ENCODE measurements around the gene ASXL3.

ASXL3 gene

DNA sequence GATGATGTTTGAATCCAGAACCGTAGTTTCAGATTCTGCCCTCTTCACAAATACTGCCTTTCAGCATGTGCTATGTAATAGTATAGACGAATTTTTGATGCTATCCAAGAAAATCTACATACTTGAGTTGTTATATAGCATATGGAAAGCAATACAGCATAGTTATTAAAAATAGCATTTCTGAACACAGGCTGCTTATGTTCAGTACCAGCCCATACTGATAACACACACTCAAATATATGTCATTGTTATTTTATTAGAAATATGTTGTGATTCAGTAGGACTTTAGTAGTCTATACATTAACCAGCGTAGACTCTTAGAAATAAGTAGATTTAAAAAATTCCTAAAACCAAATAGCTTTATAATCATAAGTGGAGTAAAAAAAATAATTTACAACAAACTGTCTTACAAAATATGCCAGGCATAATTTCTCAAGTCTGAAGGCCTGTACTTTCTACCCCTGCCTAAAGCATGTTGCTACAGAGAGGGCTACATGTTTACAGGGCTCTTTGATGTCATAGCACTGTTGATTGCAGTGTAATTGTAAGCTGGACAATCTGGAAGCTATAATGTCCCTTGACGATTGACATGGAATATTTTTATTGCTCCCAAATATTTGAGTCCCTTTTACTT, 86.3 kb downstream of the ASXL3 start:
- no peak for DNase-seq

DNA sequence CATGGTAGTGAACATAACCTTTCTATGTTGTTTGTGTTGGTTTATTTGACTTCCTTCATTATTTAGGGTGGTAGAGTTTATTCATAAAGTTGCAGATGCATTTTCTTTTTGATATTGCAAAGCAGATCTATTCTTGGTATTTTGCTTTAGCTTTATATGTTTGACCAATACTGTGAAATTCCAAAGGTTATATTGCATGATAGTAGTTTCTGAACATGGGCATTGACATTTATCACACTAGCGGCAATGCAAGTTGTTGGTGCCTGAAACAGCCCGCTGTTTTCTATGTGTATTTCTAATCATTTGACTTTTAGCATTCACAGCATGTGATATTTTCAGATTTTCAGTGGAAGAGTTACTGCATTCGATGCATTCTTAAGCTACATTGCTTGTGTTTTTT, 87.2 kb downstream of the ASXL3 start:
- no peak for DNase-seq

DNA sequence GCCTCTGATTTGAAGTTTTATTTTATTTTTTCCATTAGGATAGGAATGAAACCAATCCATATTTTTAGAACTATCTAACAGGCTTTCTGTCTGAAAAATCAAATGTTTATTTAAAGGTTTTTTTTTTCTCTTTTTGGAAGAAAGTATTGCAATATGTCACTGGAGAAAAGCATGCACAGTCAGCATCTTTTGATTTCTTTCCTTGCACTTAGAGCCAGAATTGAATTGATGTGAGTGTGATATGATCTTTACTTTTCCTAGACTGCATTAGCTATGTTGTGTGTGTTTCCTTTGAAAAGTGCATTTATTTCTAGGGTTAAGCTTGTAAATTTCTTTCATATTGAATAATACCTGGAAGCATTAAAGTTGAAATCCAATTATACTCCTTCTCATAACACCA, 87.6 kb downstream of the ASXL3 start:
- no peak for DNase-seq

DNA sequence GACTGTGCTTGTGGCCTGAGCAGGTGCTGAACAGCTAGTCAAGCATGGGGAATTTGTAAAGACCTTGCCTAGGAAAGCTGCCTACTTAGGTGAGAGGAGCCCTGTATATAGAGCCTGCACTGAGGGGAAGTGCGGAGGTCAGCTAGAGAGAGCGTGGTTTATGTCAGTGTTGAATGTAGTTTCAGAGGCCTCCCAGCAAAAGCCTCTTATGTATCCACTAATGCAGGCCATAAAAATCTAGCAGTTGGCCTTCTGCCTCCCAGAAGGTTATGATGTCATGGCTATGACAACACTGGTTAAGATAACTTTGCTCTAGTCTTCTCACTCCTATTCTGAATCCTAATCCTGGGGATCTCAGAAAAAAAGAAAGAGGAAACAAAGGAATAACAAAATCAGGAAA, 88.9 kb downstream of the ASXL3 start:
- DNase-seq, result no peak

DNA sequence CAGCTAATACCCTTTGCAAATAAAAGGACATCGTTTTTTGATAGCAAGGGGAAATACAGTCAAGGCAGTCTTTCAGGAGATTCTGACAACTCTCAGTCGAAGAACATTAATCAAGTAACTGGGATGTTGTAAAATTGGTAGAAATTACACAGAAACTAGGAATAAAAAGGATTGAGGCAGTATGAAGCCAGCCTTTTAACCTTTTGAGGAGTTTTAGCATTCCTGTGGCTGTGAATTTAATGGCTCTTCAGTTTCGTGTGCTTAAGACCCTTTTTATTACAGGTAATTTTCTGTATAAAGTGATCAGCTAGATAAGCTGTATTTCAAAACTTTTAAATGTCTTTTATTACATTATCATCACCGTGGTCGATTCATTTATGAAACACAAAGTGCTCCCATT, 91.6 kb downstream of the ASXL3 start:
- no peak for DNase-seq

DNA sequence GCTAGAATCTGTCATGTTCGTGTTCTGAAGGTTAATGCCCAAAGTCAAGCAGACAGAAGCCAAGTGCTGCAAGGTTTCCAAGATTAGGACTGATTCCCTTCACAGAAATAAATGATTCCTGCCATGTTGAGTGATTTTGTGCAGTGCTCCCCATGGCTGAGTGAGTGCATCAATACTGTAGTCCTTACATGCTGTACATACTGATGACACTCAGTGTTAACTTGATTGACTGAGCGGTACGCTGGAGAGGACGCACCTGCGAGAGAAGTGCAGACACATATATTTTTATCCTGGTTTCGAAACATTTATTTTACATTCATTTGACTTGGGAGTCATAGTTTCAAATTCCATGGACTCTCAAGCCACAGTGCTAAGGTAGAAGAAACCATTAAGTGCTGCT, 92.0 kb downstream of the ASXL3 start:
- no peak for DNase-seq

DNA sequence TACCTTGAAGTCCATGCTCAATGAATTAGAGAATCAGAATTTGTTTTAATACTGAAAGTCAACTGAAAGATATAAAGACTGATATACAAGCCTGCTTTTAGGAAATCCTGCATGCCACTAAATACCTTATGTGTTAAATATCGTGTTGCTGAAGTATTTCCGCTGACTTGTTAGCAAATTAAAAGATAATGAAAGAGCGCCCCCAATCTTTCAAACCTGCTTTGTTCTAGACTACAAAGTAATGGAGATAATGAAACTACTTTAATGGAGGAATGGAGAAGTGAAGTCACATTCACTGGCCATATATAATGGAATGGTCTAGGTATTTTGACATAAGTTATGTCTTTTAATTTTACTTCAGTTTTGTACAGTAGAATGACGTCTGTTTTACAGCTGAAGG, 95.7 kb downstream of the ASXL3 start:
- DNase-seq, result no peak

DNA sequence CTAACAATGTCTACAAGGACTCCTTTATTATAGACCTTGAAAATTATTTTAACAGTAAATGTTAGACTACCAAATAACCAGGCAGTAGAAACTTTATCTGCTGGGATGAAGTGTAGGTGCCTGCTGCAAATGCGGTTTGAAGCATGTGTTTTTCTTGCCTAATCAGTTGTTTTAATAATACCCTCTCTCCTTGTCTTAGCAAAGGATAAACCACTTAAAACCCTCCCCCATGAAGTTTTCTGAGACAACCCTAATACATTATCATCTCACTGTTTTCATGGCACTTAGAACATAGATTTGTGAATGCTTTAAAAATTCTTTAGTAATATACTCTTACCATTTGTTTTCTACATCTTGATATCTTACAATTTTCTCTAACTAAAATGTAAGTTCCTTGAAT, 98.6 kb downstream of the ASXL3 start:
- DNase-seq, result no peak

DNA sequence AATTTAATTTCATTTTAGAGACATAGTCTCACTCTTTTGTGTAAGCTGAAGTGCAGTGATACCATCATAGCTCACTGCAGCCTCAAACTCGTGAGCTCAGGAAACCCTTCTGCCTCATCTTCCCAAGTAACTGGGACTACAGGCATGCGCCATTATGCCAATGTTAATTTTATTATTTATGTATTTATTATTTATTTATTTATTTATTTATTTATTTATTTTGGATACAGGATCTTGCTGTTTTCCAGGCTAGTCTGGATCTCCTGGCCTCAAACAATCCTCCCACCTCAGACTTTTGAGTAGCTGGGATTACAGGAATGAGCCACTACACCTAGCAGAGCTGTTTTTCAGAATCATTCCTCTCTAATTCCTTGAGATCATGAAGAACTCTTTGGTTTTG, 99.9 kb downstream of the ASXL3 start:
- no peak for DNase-seq

DNA sequence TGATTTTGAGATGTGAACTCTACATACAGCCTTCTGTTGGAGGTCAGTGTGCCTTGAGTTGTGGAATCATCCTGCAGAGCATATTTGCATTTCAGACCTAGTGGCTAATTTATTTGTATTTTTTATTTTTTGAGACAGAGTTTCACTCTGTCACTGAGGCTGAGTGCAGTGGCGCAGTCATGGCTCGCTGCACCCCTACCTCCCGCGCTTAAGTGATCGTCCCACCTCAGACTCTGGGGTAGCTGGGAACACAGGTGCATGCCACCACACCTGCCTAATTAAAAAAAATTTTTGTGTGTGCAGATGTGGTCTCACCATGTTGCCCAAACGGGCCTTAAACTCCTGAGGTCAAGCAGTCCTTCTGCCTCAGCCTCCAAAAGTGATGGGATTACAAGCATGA, 104.4 kb downstream of the ASXL3 start:
- no peak for DNase-seq

DNA sequence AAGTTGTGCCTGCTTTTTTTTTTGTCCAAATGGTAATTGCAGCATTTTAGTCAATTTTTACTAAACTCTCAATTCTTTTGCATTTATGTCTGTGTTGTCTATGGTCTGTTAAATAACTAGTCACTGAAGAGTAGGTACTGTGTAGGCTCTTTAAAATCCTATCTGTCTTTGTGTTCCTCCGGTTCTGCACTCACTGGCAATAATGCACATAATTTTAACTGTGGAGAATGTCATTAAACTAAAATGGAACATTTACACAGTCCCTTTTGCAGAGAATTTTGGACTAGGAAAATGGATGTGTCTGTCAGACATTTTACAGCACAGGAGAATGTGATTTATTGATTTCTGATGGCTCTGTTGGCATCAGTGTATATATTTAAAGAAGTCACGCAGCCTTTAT, 116.6 kb downstream of the ASXL3 start:
- DNase-seq, result no peak

DNA sequence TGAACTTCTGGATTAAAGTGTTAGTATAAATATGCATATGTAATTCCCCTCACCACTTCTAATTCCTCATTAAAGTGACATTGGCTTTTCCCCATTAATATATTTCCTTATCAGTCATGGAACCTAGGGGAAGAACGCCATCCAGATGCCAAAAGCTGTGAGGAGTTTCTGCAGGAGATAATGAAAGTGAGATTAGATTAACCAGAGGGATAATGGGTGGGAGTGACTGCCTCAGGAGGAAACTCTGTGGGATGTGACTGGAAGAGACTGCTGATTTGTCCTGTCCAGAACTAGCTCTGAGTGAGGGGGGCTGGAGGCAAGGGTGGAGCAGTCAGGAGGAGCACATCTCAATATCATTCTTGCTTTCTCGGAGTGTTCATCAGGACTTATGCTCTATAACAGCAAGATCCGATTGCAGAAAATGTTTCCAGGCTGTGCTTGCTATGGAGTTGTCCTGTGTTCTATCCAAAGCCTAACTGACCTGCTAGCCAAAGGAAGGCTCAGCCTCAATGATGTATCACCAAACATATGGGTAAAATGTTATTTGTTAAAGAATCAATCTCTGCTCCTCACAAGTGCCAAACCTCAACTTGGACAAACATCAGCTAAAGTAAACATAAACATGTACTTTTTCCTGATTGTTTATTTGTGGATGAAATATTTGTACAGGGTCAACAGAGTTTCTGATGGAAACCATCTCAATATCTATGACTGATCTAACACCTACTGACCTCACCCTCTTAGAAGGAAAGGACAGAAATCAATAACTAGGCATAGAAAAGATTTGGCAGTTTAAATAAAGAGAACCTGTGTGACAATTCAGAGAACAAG, 118.5 kb downstream of the ASXL3 start:
- no peak for DNase-seq

DNA sequence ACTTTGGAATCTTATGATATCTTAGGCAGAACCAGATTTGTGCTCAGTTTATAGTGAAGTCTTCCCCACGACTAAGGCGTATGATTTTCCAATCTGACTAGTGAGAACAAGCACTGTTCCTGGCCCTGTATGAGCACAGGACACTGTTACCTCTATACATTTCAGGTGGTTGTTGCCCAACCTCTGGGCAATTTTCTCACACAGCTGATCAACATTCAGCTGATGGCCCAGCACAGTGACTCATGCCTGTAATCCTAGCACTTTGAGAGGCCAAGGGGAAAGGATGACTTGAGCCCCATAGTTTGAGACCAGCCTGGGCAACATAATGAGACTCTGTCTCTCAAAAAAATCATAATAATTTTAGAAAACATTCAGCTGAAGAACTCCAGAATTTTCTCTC, 119.5 kb downstream of the ASXL3 start:
- DNase-seq, result no peak

DNA sequence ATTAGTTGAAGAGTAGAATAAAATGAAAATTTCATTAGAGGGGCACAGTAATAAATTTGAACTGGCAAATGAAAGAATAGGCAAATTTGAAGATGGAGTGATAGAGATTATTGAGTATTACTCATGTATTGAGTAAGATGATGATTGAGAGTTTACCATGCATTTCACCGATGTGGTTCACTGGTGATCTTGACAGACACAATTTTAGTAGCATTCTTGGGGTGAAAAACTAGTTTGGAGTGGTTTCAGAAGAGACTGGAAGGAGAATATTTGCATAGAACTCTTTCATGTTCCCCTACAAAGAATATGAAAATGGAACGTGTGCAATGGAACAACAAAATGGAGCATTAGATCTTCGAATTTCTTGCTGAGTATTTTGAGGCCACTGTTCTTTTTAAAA, 121.4 kb downstream of the ASXL3 start:
- no peak for DNase-seq

DNA sequence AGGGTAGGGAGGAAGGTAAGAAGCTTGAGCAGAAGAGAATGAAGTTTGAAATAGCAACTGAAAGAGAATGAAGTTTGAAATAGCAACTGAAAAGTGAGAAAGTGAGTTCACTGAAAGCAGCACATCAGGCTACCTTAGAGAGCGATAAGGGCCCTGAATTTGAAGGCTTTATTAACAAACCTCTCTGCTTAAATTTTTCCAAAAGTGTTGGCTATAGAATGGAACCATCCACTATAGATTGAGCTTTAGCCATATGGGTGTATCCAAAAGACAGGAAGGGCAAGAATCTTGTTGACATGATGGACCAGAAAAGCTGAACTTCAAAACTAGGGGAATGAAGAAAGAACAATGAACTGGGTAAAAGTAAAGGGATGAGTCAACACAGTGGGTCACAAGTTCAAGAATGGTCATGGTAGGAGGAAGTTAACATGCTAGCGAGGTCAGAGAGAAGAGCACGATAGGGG, 122.5 kb downstream of the ASXL3 start:
- no peak for DNase-seq

DNA sequence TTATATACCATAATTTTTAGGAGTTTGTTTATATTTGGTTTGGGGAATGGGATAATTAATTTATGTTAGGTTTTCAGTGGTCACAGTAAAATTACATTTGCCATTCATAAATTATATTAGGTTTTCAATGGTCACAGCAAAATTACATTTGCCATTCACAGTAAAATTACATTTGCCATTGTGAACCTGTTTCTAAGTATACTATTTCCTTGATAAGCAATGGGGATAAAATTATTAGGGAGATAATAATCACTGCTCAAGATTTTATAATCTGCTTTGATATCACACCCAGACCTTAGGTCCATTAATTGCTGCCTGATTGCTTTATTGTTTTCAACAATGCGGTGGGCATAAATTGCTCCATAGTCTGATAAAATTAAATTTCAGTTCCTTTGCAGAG, 124.6 kb downstream of the ASXL3 start:
- no peak for DNase-seq

DNA sequence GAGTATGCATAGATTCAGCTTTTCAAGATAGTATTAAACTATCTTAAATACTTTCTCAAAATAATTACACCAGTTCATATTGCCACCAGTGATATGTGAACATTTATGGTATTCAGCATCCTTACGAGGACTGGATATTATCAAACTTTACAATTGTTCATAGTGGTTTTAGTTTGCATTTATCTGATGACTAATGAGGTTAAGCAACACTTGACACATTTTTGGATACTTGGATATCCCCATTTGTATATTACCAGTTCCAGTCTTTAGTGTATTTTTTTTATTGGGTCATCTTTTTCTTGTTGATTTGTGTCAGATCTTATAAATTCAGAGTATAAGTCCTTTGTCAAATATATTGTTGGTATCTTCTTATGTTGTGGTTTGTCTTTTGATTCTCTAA, 128.4 kb downstream of the ASXL3 start:
- DNase-seq, result no peak

DNA sequence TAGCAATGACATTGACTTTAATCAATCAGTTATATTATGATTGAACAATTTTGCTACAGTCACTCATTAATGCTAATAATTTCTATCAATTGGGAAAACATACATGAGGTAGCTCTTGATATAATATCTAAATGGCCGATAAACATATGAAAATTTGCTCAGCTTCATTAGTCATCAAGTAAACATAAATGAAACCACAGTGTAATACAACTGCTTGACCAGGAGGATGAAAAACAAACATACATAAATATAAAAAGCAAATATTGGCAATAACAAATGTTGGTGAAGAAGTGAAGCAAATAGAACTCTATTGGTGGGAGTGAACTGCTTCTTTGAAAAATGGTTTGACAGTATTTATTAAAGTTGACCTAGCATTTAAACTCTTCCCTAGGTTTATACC, 130.9 kb downstream of the ASXL3 start:
- DNase-seq, result no peak

DNA sequence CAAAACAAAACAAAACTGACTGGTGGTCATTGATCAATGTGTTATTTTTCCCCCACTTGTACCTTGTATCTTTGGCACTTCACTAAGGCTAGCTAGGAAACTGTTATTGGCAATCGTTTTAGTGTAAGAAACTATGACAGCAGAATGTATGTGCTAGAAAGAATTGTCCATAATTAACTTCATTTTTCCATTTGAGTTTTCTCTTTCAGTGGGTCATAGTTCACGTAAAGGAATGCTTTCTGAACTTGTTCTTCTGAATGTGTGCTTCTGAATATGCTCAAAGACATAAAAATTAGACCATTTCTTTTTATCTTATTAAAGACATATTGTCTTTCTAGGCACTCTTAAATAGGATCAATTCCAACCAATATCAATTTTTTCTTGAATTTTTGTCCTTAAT, 132.2 kb downstream of the ASXL3 start:
- no peak for DNase-seq

DNA sequence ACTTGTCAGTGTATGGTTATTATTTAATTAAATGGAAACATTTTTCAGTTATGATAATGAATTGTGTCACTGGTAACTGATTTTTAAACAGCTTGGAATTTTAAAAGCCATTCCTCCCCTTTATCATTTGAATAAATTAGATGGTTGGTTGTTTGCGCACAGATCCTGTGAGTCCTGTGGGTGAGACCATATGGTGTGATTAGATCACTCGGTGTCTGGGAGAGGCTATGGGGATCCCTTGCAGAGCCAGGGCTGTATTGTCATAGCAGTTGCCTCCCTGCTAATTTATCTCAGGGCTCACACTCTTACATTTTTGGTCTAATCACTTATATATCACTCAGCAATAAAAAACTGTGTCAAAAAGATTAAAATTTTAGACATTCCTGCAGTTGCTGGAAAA, 133.5 kb downstream of the ASXL3 start:
- DNase-seq, result no peak

DNA sequence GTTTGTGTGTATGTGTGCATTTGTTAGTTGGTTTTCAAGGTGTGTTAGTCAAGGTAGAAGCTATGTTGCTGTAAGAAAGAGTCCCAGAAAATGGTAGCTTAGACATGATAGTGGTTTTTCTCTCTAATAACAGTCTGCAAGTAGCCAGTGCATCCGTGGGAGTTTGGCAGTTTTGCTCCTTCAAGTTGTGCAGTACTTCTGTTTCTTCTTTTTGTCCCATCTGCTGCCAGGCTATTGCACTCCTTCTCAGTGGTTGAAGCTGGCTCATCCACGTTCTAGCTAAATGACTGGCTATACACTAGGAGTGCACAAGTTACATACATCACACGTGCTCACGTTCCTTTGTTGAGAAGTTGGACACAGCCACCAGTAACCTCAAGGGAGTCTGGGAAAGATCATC, 134.7 kb downstream of the ASXL3 start:
- DNase-seq, result no peak

DNA sequence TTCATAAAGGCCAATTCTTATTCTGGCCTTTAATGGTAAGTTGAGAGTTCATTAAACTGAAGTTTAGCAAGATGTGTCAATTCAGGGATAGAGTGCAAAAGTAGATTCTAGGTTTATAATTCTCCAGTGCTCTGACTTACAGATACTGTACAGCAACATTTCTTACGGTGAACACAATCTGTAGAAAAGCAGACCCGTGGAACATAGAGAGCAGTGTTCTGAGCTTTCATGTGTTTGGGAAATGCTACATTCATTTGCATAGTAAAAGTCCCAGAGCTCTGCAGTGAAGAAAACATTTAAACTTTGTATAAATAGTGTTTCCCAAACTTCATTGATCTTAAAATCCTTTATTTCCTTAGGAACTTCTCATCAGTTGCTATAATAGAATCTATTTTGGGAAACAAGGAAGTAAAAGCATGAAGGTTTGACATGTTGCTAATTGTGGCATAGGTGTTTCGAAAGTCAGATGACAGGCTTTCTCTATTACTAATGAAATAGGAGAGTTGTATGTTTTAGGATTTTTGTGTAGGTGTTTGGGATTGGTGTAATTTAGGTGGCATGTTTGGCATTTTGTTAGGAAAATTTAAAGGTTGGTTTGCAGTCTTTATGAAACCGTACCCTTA, 138.2 kb downstream of the ASXL3 start:
- no peak for DNase-seq

DNA sequence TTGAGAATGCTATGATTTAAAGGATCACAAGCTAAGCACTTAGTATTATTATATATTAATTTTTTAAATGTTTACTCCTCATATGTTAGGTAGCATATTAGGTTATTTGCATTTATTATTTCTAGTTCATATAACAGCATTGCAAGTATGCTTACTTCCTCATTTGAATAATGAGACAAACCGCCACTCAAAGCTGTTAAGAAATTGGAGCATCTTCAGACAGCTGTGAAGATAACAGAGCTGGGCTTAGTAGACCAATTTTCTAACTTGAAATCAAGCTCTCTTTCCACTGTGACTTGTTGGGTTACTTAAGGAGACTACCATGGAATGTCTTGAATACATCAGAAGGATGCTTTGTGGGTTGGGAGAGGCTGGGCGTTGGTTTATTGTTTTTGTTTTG, 139.3 kb downstream of the ASXL3 start:
- no peak for DNase-seq

DNA sequence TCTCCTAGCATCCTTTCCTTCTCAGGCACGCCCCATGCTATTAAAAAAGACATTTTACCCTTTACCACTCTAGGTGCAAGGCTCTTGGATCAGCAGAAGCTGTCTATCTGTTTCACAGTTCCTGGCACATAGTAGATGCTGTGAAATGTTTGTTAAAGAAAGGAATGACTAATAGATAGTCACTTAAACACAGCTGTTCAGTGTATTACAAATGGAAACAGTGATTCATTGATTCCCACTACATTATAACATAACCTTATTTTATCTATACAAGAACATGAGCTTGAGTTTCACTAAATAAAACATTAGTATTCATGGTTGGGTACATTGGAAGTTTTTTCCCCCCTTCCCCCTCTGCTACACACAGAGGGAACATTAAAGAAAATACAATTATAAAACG, 142.1 kb downstream of the ASXL3 start:
- DNase-seq, result no peak
